Psoas muscle (tissue), 8 donors: Measurements from ENCODE around the gene YTHDF1. TPM values are rescaled to one million over a fixed set of nuclear protein-coding genes. Genes with fewer than 3 reads are reported as not detected.
"Not testable (repeated sequence)": the region's sequence is repeated elsewhere in the genome, so short reads cannot be mapped to it uniquely, and the experiment has no call there.

ENCODE experiments used
- ATAC-seq, 4 donors: fragments of 200-7000 bp; cut with Tn5 transposase; one replicate each; pipeline ENCODE4 v1.9.1; 2020; ENCODE audit warnings: moderate library complexity in 3 of 4, mild to moderate bottlenecking in 2 of 4
- DNase-seq, 2 donors: peaks; one replicate each; pipeline ENCODE4 v3.0.0-alpha.2; 2020
- H3K27ac ChIP-seq: fragments of 200-600 bp; one replicate; pipeline ENCODE4 v1.8.0; 2022
- H3K27me3 ChIP-seq, 3 donors: fragments of 200-600 bp in 1 of 3; one replicate each; pipeline versions ENCODE4 v1.6.1 to v1.8.0; 2013 to 2022; ENCODE audit warnings: low read length in 2 of 3, mild to moderate bottlenecking in 2 of 3, moderate library complexity in 1 of 3; ENCODE audit not compliant: insufficient read depth in 3 of 3
- H3K36me3 ChIP-seq, 2 donors: fragments of 200-600 bp in 1 of 2; one replicate each; pipeline versions ENCODE4 v1.6.1 to v1.8.0; 2013 to 2022; ENCODE audit warnings: low read depth in 1 of 2, mild to moderate bottlenecking in 1 of 2, moderate library complexity in 1 of 2; ENCODE audit not compliant: insufficient read depth in 1 of 2
- H3K4me1 ChIP-seq: fragments of 200-600 bp; one replicate; pipeline ENCODE4 v1.8.0; 2022
- H3K4me3 ChIP-seq: fragments of 200-600 bp; one replicate; pipeline ENCODE4 v1.8.0; 2022; ENCODE audit warnings: mild to moderate bottlenecking
- H3K9me3 ChIP-seq: fragments of 200-600 bp; one replicate; pipeline ENCODE4 v1.8.0; 2022
- WGBS, 3 donors: extraction: QIAGEN DNeasy Blood & Tissue Kit; methylation state at CpG; one replicate each; pipeline versions ENCODE4 v1.1.6 to v1.1.7; 2013; 5-methylcytosine and 5-hydroxymethylcytosine counted together
- intact Hi-C, 2 donors: fragments of 100-400 bp; cut with DNase I; formaldehyde crosslinking; loops; one replicate each; pipeline versions ENCODE4 v1.11.0 to v1.14.2; 2022
- polyA plus RNA-seq, 3 donors: library from polyadenylated mRNA; stranded (reverse); fragments of 200-250 nt; gene quantifications; one replicate each; pipeline ENCODE4 v1.2.3, GENCODE V29; 2013
- total RNA-seq, 4 donors: library from RNA; stranded (reverse); fragmentation: NEBNext Ultra II Directional in 2 of 4; extraction: Animal tissue kit (Norgen Biotek cat#: 25700) in 2 of 4; gene quantifications; one replicate each; pipeline versions ENCODE4 v1.2.1 to v1.2.4, GENCODE V29; 2021 to 2023
- TF ChIP-seq, protein P1 (sequence below): fragments of 200-600 bp; IDR thresholded peaks from one replicate; pipeline ENCODE4 v1.8.0; 2022; ENCODE audit warnings: antibody characterized with exemption
- donor health status: healthy with polysubstance abuse.
- donor health status: DM: no; HTN: no; CAD: no; lungs with moderate emphysema.
- donor health status: Bipolar disorder and iron deficiency.
- donor health status: healthy.
- donor health status: DM: yes; HTN: yes; CAD: no.
- donor health status: DM: no; HTN: no; CAD: no.
- donor health status: DM: no; HTN: no; CAD: no.
- donor health status: DM: yes; HTN: yes; CAD: no.

The YTHDF1 gene
- total and polyA plus RNA-seq, 7 donors: 27.4 to 52.1 (median 45.8) TPM

DNA sequence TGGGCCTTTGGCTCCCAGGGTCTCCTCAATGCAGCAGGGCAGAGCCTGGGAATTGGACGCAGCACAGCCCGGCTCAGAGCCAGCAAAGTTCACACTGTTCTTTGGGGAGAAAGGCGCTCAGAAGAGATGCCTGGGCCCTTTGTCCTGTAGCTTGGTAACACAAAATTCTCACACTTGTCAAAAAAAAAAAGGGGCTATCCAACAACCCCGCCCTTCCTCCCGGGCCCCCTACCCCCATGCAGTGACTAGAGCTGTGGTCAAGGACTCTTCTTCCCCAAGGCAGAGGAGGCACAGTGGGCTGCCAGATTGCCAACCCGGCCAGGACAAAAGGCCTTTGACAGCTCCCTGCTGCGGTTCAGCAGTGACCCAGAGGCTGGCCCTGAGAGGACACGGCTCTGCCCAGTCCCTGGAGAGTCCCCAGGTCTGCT lies 36.4 kb upstream of the YTHDF1 start:
- Histone ChIP-seq H3K4me3 (no peak overlapping the region), H3K36me3 (no peaks in the 10 kb centered on the region), H3K4me1 (peaks cover 2% of the 10 kb centered on the region), H3K9me3 (no peaks in the 10 kb centered on the region), H3K27ac (no peak overlapping the region), H3K27me3 (peaks cover 0 to 82% (median 34%) of the 10 kb centered on the region in 3 donors)
- ATAC-seq (no peak), DNase-seq (no peak)
- TF ChIP-seq, protein P1, sequence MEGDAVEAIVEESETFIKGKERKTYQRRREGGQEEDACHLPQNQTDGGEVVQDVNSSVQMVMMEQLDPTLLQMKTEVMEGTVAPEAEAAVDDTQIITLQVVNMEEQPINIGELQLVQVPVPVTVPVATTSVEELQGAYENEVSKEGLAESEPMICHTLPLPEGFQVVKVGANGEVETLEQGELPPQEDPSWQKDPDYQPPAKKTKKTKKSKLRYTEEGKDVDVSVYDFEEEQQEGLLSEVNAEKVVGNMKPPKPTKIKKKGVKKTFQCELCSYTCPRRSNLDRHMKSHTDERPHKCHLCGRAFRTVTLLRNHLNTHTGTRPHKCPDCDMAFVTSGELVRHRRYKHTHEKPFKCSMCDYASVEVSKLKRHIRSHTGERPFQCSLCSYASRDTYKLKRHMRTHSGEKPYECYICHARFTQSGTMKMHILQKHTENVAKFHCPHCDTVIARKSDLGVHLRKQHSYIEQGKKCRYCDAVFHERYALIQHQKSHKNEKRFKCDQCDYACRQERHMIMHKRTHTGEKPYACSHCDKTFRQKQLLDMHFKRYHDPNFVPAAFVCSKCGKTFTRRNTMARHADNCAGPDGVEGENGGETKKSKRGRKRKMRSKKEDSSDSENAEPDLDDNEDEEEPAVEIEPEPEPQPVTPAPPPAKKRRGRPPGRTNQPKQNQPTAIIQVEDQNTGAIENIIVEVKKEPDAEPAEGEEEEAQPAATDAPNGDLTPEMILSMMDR: no peak
- 33 to 40% (median 35%) methylated on average over 8 of the region's 8 CpGs for WGBS, 3 donors
- intact Hi-C loops: no loop called here

DNA sequence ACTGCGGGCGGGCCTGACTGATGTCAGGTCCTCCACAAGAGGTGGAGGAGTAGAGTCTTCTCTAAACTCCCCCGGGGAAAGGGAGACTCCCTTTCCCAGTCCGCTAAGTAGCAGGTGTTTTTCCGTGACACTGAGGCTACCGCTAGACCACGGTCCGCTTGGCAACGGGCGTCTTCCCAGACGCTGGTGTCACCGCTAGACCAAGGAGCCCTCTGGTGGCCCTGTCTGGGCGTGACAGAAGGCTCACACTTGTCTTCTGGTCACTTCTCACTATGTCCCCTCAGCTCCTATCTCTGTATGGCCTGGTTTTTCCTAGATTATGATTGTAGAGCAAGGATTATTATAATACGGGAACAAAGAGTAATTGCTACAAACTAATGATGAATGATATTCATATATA lies 35.4 kb upstream of the YTHDF1 start:
- H3K4me1 ChIP-seq, ATAC-seq, intact Hi-C loops, H3K36me3 ChIP-seq, H3K9me3 ChIP-seq, H3K4me3 ChIP-seq, H3K27ac ChIP-seq, DNase-seq: not testable (repeated sequence)
- 24 to 44% (median 28%) methylated on average over 11 to 12 of the region's 14 CpGs for WGBS, 3 donors
- H3K27me3 ChIP-seq: peaks cover 0 to 87% (median 30%) of the 10 kb centered on the region in 3 donors

DNA sequence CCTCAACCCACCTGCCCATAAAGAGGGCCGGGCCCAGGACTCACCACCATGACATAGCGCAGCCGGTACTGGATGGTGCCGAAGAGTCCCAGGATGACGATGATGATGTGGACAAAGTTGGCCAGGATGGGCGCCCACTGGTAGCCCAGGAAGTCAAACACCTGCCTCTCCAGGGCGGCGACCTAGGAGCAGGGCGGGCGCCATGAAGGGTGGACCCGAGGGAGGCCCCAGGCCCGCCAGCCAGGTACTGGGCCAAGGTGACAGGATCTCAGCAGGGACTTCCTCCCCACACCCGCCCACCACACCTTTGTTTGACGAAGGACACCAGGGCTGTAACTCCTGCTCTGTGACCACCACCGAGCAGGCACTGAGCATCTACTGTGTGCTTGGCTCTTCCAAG lies 34.0 kb upstream of the YTHDF1 start:
- H3K4me1 ChIP-seq: peaks cover 2% of the 10 kb centered on the region
- no peaks in the 10 kb centered on the region for H3K9me3 ChIP-seq
- TF ChIP-seq, protein P1: no peak
- DNase-seq (no peak), ATAC-seq (no peak)
- H3K27ac ChIP-seq: no peak overlapping the region
- peaks cover 0 to 74% (median 26%) of the 10 kb centered on the region in 3 donors for H3K27me3 ChIP-seq
- H3K36me3 ChIP-seq: no peaks in the 10 kb centered on the region
- 87 to 97% (median 91%) methylated on average over 12 to 15 of the region's 15 CpGs for WGBS, 3 donors
- H3K4me3 ChIP-seq: no peak overlapping the region
- intact Hi-C loops: no loop called here

DNA sequence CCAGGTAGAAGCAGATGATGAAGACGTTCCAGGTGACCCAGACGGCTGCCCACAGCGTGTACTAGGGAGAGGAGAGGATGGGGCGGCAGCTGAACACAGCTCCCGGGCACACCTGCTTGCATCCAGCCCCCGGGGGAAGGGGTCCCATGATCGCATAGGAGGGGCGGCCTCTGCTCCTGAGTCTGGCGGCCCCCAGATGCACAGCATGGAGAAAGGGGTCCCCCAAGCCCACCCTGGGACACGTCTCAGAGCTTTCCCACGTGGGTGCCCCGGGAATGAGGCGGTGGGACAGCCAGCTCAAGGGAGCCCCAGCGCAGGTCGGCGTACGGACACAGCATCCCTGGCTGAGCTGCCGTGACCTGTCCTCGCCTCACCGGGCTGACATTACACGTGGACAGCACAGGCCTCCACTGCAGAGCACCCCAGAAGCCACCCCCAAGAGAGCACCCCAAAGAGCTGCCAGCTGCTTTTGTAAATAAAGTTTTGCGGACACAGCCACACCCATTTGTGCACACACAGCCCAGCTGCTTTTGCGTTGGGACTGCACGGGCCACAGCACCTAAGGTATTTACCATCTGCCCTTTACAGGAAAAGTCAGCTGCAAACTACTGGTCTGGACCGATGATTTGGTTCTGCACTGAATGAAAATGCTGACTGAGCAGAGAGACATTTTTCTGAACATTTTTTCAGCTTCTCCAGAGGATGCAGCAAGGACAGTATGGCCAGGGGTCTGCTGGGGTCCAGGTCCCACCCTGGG lies 33.1 kb upstream of the YTHDF1 start:
- intact Hi-C loops: no loop called here
- no peak overlapping the region for H3K27ac ChIP-seq
- ATAC-seq: no peak

DNA sequence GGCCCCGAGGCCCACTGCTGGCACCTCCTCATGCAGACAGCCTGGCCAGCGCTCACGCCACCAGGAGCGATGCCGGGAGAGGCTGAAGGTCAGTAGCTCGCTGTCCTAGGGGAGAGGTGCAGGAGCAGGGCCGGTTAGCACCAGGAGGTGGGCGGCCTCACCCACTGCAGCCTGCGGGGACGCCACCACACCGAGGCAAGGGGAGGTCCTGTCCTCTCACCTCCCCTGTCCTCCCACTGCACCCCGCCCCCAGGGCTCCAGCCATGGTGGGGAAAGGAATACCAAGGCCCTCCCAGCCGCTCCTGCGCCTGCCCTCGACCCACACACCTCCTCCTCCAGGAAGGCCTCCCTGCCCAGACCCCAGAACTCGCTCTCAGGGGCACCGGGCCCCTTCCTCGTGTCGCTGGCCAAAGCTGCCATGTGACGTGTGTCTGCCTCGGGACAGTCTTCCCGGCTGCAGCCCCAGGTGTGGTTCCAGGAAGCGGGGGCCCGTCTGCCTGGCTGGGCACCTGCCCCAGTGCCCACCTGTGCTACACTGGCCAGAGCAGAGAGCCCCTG lies 31.8 kb upstream of the YTHDF1 start:
- H3K27ac ChIP-seq: no peak overlapping the region
- TF ChIP-seq, protein P1: no peak
- H3K36me3 ChIP-seq: no peaks in the 10 kb centered on the region
- H3K27me3 ChIP-seq: peaks cover 0 to 58% (median 10%) of the 10 kb centered on the region in 3 donors
- no peak for DNase-seq
- no peaks in the 10 kb centered on the region for H3K9me3 ChIP-seq
- WGBS, 3 donors: 77 to 80% (median 80%) methylated on average over 23 to 24 of the region's 24 CpGs
- intact Hi-C loops: no loop called here
- ATAC-seq: no peak
- H3K4me1 ChIP-seq: no peaks in the 10 kb centered on the region
- H3K4me3 ChIP-seq: no peak overlapping the region

More for the DNA sequence above, 33.1 kb upstream of the YTHDF1 start:
- H3K4me1 ChIP-seq: peaks cover 2% of the 10 kb centered on the region
- peaks cover 0 to 66% (median 19%) of the 10 kb centered on the region in 3 donors for H3K27me3 ChIP-seq
- H3K4me3 ChIP-seq: no peak overlapping the region
- TF ChIP-seq, protein P1: no peak
- 78% methylated on average over 24 to 25 of the region's 25 CpGs for WGBS, 3 donors
- no peaks in the 10 kb centered on the region for H3K36me3 ChIP-seq
- no peaks in the 10 kb centered on the region for H3K9me3 ChIP-seq
- no peak for DNase-seq
